K562 (cell line): ENCODE measurements around the gene TP53BP1. TPM values are rescaled to one million over a fixed set of nuclear protein-coding genes. Genes with fewer than 3 reads are reported as not detected.

ENCODE experiments used
- ATAC-seq: fragments of 200-7000 bp; cut with Tn5 transposase; 3 replicates; pipeline ENCODE4 v1.9.1; 2020; ENCODE audit warnings: moderate library complexity
- BruUV-seq: library from RNA; stranded (reverse); fragments of 400-500 nt; replicated peaks from 2 replicates; lab custom pipeline; 2021; lab: Mats Ljungman, UMichigan
- CTCF ChIA-PET: fragments of 300-600 bp; formaldehyde crosslinking; extraction: SDS; loops from one replicate; lab custom pipeline; 2021; ENCODE audit warnings: low intra/inter-chr PET ratio; lab: Yijun Ruan, JAX
- POLR2A ChIA-PET: fragments of 300-600, 350-650 bp; sonication (Branson Sonifier 250); formaldehyde crosslinking; extraction: SDS; loops from one replicate; lab custom pipeline; 2021; ENCODE audit warnings: antibody characterized with exemption, inconsistent platforms; lab: Yijun Ruan, JAX
- DNase-seq, 4 experiments: peaks; one replicate each; pipeline versions ENCODE4 v3.0.0 to v3.0.0-alpha.2; 2011 to 2018; ENCODE audit warnings: low spot score in 3 of 4, mixed read lengths in 3 of 4; ENCODE audit errors: extremely low read depth in 1 of 4
- FAIRE-seq: peaks from 2 replicates; lab custom pipeline; 2011; peaks lifted over from hg19 to GRCh38; lab: Jason Lieb, UNC
- H2AFZ ChIP-seq: 2 replicates; pipeline ENCODE4 v1.6.0; 2011; ENCODE audit warnings: low read depth, low read length, control low read depth, inconsistent platforms
- H3K27ac ChIP-seq: fragments of 200-600 bp; 3 replicates; pipeline ENCODE4 v1.8.0; 2011; ENCODE audit warnings: low read depth, mild to moderate bottlenecking, control low read depth, inconsistent platforms, low read length, moderate library complexity, mixed read lengths; ENCODE audit errors: extremely low read depth
- H3K27me3 ChIP-seq, 2 experiments: fragments of 300-600 bp in 1 of 2; 2 replicates in 1 of 2; 3 replicates in 1 of 2; pipeline versions ENCODE4 v1.6.0 to v1.8.0; 2011; ENCODE audit warnings: inconsistent platforms in 2 of 2, low read length in 2 of 2, mild to moderate bottlenecking in 1 of 2, mixed read lengths in 1 of 2, moderate library complexity in 1 of 2; ENCODE audit not compliant: control insufficient read depth in 2 of 2, insufficient read depth in 2 of 2
- H3K36me3 ChIP-seq: fragments of 300-600 bp; 3 replicates; pipeline ENCODE4 v1.8.0; 2011; ENCODE audit warnings: mild to moderate bottlenecking, low read length, inconsistent platforms; ENCODE audit not compliant: control insufficient read depth, insufficient read depth
- H3K4me1 ChIP-seq, 2 experiments: fragments of 200-600 bp in 1 of 2; replicated peaks in 1 of 2; 2 replicates in 1 of 2; 3 replicates in 1 of 2; pipeline versions ENCODE4 v1.5.1 to v1.8.0; 2011; ENCODE audit warnings: inconsistent platforms in 2 of 2, low read length in 2 of 2, mild to moderate bottlenecking in 1 of 2, mixed read lengths in 1 of 2, moderate library complexity in 1 of 2; ENCODE audit not compliant: control insufficient read depth in 2 of 2, insufficient read depth in 2 of 2
- H3K4me2 ChIP-seq: 2 replicates; pipeline ENCODE4 v1.6.1; 2011; ENCODE audit warnings: low read length, control low read depth, inconsistent platforms, mixed read lengths; ENCODE audit not compliant: insufficient read depth
- H3K4me3 ChIP-seq: fragments of 200-600 bp; sonication (generic), shearing (Covaris generic); 2 replicates; pipeline ENCODE4 v1.5.1; 2016; ENCODE audit warnings: control low read depth, inconsistent platforms
- H3K79me2 ChIP-seq: fragments of 200-600 bp; 3 replicates; pipeline ENCODE4 v1.8.0; 2011; ENCODE audit warnings: low read length, inconsistent platforms; ENCODE audit not compliant: control insufficient read depth, insufficient read depth
- H3K9ac ChIP-seq, 2 experiments: 2 replicates each; pipeline versions ENCODE4 v1.6.0 to v1.6.1; 2011; ENCODE audit warnings: low read depth in 2 of 2, low read length in 2 of 2, control low read depth in 1 of 2, inconsistent platforms in 1 of 2, mild to moderate bottlenecking in 1 of 2, mixed read lengths in 1 of 2; ENCODE audit not compliant: insufficient read depth in 1 of 2
- H3K9me1 ChIP-seq: one replicate; pipeline ENCODE4 v1.6.0; 2011; ENCODE audit warnings: inconsistent platforms, mild to moderate bottlenecking, low read length, moderate library complexity; ENCODE audit not compliant: control insufficient read depth, insufficient read depth
- H3K9me3 ChIP-seq: replicated peaks from 2 replicates; pipeline ENCODE4 v1.5.1; 2011; ENCODE audit warnings: low read depth, low read length, inconsistent platforms; ENCODE audit not compliant: control insufficient read depth, insufficient read depth
- H4K20me1 ChIP-seq: replicated peaks from 2 replicates; pipeline ENCODE4 v1.6.1; 2011; ENCODE audit warnings: low read length, inconsistent platforms, mixed read lengths; ENCODE audit not compliant: control insufficient read depth, insufficient read depth
- CBFB ChIP-seq: sonication (generic); formaldehyde crosslinking; IDR thresholded peaks from 2 replicates; pipeline ENCODE4 v1.4.0; 2020; ENCODE audit warnings: mild to moderate bottlenecking, missing genetic modification reagents
- MAFF ChIP-seq: IDR thresholded peaks from 2 replicates; pipeline ENCODE4 v1.6.1; 2012; ENCODE audit warnings: low read length, improper control_type of control experiment
- SMC3 ChIP-seq: conservative IDR thresholded peaks from 2 replicates; pipeline ENCODE4 v1.6.1; 2011; ENCODE audit warnings: low read depth, low read length, improper control_type of control experiment; ENCODE audit not compliant: insufficient read depth
- TCF7 ChIP-seq: sonication (generic); IDR thresholded peaks from 2 replicates; pipeline ENCODE4 v1.6.1; 2016; ENCODE audit warnings: antibody characterized with exemption, borderline replicate concordance
- ZNF561 ChIP-seq: fragments of 450-650 bp; formaldehyde crosslinking; conservative IDR thresholded peaks from 2 replicates; pipeline ENCODE4 v1.4.0; 2020; ENCODE audit warnings: mild to moderate bottlenecking, moderate library complexity
- WGBS: fragments of 100-300 bp; shearing (Covaris generic); methylation state at CpG from one replicate; pipeline ENCODE4 v1.1.6; 2016; ENCODE audit warnings: low coverage, mixed read lengths; ENCODE audit not compliant: insufficient coverage; ENCODE audit errors: missing lambda C conversion rate; 5-methylcytosine and 5-hydroxymethylcytosine counted together
- in situ Hi-C: fragments of 300-500 bp; cut with MboI; formaldehyde crosslinking; loops from 4 replicates; pipeline ENCODE4 v1.15.0; 2018; ENCODE audit warnings: inconsistent platforms, mixed read lengths
- intact Hi-C: fragments of 100-400 bp; cut with micrococcal nuclease; formaldehyde crosslinking; loops from 2 replicates; pipeline ENCODE4 v1.14.2; 2022
- polyA plus RNA-seq, 8 experiments: library from polyadenylated mRNA; depleted of rRNA in 4 of 8; stranded (reverse) in 5 of 8; unstranded in 3 of 8; fragments of >200 nt; fragmentation: Nextera tagmentation in 2 of 8; fragmentation: Illumina TruSeq in 1 of 8; extraction: Ambion mirVana in 2 of 8; extraction: Trizol in 1 of 8; gene quantifications; 2 replicates each; pipeline versions ENCODE4 v1.2.1 to v1.2.3, GENCODE V29; 2011 to 2014; ENCODE audit warnings: inconsistent platforms in 1 of 8, missing spikeins in 1 of 8
- total RNA-seq, 7 experiments: library from RNA; depleted of rRNA in 6 of 7; stranded (reverse); fragments of >200 nt in 6 of 7; fragmentation: Illumina TruSeq in 2 of 7; extraction: Trizol in 2 of 7; gene quantifications; 2 replicates each; pipeline versions ENCODE4 v1.2.1 to v1.2.3, GENCODE V29; 2011 to 2021; ENCODE audit warnings: low replicate concordance in 1 of 7
- TF ChIP-seq, protein P1 (sequence below): fragments of 150-350 bp; IDR thresholded peaks from 2 replicates; pipeline ENCODE4 v1.6.1; 2014; ENCODE audit warnings: low read depth, mild to moderate bottlenecking, low read length, borderline replicate concordance

TP53BP1 gene
- total and polyA plus RNA-seq, 9 of the 15 experiments (the other 6 are each of a cell fraction or from before 2014, with no cell fraction given) = 5.7 to 63.3 (median 30.9) TPM

DNA sequence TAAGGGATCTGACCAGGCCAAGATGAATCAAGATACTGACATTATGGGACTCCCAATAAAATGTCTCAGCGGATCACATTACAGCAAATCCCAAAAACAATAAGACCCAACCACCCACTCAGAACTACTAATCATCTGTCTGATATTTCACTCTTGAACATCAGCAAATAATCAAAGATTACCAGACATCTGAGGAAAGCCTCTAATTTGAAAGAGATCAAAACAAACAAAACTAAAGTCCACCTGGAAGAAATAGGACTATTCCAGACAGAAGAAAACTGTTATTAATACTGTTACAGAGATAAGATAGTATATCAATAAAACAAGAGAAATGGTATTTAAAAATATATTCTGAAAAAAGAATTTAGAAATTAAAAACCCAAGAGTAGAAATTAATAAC lies 29.0 kb downstream of the TP53BP1 start:
- Histone ChIP-seq H3K4me1 (no peaks in the 10 kb centered on the region), H3K36me3 (peaks cover 53% of the 10 kb centered on the region), H3K9ac (no peak overlapping the region), H3K79me2 (no peaks in the 10 kb centered on the region), H3K27ac (no peak overlapping the region), H2AFZ (no peak overlapping the region), H3K9me3 (no peaks in the 10 kb centered on the region), H3K9me1 (no peaks in the 10 kb centered on the region), H3K27me3 (no peaks in the 10 kb centered on the region), H3K4me2 (no peak overlapping the region), H3K4me3 (no peak overlapping the region), H4K20me1 (no peaks in the 10 kb centered on the region)
- no peak for ATAC-seq
- in situ Hi-C loops (no loop called here), intact Hi-C loops (no loop called here)
- TF ChIP-seq SMC3 (no peak), TCF7 (no peak), MAFF (no peak), ZNF561 (CRISPR knock-in tag) (no peak), CBFB (CRISPR knock-in tag) (no peak)
- TF ChIP-seq, protein P1, sequence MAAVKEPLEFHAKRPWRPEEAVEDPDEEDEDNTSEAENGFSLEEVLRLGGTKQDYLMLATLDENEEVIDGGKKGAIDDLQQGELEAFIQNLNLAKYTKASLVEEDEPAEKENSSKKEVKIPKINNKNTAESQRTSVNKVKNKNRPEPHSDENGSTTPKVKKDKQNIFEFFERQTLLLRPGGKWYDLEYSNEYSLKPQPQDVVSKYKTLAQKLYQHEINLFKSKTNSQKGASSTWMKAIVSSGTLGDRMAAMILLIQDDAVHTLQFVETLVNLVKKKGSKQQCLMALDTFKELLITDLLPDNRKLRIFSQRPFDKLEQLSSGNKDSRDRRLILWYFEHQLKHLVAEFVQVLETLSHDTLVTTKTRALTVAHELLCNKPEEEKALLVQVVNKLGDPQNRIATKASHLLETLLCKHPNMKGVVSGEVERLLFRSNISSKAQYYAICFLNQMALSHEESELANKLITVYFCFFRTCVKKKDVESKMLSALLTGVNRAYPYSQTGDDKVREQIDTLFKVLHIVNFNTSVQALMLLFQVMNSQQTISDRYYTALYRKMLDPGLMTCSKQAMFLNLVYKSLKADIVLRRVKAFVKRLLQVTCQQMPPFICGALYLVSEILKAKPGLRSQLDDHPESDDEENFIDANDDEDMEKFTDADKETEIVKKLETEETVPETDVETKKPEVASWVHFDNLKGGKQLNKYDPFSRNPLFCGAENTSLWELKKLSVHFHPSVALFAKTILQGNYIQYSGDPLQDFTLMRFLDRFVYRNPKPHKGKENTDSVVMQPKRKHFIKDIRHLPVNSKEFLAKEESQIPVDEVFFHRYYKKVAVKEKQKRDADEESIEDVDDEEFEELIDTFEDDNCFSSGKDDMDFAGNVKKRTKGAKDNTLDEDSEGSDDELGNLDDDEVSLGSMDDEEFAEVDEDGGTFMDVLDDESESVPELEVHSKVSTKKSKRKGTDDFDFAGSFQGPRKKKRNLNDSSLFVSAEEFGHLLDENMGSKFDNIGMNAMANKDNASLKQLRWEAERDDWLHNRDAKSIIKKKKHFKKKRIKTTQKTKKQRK = no peak
- WGBS = 93% methylated on average over 1 of the region's 1 CpG
- CTCF ChIA-PET = no interaction called here
- POLR2A ChIA-PET = no interaction called here
- FAIRE-seq = no peak
- no peak for DNase-seq
- BruUV-seq = no TSS peak
